GM12872 (cell line): ENCODE results near the gene SLC4A1.

Source experiments
- TF ChIP-seq, protein P1 (sequence below): IDR thresholded peaks from 3 replicates; pipeline ENCODE4 v1.5.1; 2011; ENCODE audit warnings: low read depth, mild to moderate bottlenecking, low read length, moderate library complexity; ENCODE audit not compliant: insufficient read depth

SLC4A1 gene

DNA sequence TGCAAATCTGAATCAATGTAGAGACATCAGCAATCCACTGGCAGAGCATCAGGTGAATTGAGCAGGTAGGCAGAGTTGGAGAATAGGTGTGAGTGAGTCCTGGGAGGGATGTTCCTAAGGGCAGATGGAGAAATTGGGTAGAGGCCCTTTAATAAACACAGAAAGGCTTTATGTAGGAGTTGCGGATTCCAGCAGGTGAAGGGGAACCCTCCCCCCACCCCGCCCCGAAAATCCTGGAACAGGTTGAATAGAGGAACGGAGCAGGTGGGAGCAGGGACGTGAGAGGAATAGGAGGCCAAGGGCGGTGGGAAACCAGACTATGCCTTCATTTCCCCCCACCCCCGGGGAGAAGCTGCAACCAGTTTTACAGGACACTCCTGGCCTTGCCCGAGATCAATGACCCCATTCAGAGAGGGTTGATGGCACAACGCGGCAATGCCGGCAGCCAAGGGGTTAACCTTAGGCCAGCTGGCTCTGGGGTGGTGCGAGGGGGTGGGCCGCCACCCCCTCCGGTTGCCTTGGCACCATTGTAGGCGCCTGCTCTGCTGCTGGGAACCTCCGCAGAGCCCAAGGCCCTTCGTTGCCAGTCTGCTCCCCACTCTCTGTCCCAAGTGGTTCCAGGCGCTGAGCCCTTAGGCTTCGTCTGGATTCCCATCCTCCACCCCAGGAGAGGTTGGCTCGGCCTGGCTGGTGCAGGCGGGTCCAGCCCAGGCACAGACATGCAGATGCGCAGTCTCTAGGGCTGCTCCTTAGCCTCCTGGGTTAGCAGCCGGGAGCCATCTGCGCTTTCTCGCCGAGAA is 39.7 kb upstream of the SLC4A1 start:
- TF ChIP-seq, protein P1, sequence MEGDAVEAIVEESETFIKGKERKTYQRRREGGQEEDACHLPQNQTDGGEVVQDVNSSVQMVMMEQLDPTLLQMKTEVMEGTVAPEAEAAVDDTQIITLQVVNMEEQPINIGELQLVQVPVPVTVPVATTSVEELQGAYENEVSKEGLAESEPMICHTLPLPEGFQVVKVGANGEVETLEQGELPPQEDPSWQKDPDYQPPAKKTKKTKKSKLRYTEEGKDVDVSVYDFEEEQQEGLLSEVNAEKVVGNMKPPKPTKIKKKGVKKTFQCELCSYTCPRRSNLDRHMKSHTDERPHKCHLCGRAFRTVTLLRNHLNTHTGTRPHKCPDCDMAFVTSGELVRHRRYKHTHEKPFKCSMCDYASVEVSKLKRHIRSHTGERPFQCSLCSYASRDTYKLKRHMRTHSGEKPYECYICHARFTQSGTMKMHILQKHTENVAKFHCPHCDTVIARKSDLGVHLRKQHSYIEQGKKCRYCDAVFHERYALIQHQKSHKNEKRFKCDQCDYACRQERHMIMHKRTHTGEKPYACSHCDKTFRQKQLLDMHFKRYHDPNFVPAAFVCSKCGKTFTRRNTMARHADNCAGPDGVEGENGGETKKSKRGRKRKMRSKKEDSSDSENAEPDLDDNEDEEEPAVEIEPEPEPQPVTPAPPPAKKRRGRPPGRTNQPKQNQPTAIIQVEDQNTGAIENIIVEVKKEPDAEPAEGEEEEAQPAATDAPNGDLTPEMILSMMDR, result no peak

DNA sequence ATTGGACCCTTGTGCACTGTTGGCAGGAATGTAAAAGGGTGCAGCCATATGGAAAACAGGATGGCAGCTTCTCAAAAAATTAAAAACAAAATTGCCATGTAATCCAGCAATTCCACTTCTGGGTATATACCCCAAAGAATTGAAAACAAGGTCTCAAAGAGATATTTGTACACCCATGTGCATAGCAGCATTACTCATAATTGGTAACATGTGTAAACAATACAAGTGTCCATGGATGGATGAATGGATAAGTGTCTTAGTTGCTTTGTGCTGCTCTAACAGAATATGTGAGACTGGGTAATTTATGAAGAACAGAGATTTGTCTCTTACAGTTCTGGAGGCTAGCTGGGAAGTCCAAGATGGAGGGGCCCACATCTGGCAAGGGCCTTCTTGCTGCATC is 36.7 kb upstream of the SLC4A1 start:
- TF ChIP-seq, protein P1, result no peak

DNA sequence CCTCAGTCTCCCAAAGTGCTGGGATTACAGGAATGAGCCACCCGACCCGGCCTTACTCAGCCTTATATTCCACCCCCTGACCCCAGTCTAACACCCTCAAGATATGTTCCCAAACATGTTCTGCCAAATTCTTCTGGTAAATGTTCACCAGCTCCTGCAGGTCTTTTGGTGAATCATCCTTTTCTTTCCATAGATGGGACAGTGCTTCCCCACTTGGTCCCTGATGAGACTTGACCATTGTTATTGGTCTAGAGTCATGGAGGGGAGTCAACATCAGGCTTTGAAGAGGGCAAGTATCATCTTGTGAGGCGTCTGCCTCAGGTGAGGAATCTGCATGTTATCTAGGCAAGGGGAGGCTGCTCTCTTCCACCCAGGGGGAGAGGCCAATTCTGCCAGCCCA is 30.0 kb upstream of the SLC4A1 start:
- TF ChIP-seq, protein P1, result no peak

DNA sequence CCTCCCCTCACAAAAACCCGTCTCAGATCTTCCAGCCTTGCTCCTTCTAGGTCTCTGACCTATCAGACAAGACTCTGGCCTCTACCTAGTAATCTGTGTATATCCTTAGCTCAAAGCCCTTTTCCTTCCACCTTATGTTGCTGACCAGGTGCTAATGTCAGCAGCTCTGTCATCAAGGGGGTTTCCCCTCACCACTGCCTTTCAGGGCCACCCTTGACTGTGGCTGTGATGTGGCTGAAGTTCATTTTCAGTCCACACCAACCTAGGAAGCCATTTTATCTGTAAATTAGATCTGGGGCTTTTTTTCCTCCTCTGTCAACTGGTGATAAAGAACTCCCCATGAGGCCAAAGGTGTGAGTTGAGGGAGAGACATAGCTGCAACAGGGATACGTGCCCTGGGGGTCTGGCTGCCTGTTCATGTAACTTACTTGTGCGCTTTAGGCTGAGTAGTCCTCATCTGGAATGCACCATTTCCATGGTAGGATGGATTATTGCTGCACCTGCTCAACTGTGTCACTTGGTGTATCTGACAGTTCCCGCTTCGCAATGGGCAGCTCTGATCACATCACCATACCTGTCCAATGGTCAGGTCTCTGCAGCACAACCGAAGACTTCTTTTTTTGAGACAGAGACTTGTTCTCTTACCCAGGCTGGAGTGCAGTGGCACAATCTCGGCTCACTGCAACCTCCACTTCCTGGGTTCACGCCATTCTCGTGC is 25.7 kb upstream of the SLC4A1 start:
- TF ChIP-seq, protein P1, result no peak

DNA sequence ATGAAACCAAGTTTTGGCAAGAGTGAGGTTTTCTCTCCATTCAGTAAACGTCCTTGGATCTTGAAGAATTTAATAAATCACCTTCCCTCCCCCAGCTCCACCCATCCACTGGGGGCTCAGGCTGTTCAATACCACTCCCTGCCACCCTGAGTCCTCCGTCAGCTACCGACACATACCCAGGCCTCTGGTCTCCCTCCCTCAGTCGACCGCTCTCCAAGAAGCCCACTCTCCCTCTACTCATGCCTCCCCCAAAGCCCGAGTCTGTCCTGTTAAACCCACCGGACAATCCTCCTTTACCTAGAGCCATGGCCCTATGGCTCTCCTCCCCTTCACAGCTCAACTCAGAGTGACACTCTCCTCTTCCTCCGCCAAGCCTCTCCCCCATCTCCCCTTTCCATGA is 19.7 kb upstream of the SLC4A1 start:
- TF ChIP-seq, protein P1, result no peak

DNA sequence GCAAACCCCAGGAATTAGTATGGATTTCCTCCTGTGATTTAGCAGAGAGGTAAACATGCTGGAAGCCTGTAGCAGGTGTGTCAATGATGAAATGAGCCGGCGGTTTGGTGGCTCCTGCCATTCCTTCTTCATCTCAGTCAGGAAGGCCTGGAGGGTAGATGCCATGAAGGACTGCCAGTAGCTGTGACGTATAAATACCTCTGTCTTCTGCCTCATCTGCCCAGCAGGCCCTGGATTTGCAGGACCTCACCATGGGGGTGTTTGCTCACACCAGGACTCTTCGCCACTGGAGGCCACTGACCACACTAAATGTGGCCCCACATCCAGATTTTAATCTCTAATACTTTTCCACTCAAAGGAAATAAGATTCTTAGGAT is 16.1 kb upstream of the SLC4A1 start:
- TF ChIP-seq, protein P1, result no peak

DNA sequence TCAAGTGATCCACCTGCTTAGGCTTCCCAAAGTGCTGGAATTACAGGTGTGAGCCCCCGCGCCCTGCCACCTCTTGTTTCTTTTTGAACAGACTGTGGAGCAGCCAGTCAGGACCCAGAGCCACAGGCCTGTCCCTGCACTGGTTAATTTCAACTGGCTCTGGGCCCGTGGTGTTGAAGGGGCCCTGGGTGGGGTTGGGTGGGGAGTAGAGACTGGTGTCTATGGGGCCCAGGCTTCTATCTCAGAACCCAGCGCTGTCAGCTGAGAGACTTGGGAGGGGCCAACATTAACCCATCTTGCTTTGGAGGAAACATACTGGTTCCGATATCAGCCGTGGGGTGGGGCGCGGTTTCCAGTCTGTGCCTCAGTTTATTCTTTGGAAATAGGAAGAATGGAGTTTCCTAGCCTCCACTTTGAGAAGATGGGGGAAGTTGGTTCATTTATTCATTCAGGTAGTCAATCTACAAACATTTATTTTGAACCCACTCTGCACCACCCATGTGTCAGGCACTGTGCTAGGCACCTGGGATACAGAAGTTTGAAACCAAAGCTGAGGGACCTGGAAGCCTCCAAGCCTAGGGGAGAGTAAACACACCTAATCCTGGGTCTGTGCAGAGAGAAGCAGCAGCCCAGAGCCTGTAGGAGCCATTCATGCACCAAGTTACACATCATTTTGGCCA is 15.5 kb upstream of the SLC4A1 start:
- TF ChIP-seq, protein P1, result no peak
